H1 (cell line): ENCODE measurements around the gene F3. TPM values are rescaled to one million over a fixed set of nuclear protein-coding genes. Genes with fewer than 3 reads are reported as not detected.
A peak's percentile ranks its signal among the peaks of the same experiment; 100 is the strongest.

ENCODE experiments used
- CTCF ChIA-PET: fragments of 300-600 bp; sonication (Branson Sonifier 250); formaldehyde crosslinking; loops from one replicate; lab custom pipeline; 2021; ENCODE audit not compliant: partially characterized antibody; lab: Charles Lee
- POLR2A ChIA-PET: fragments of 300-600 bp; sonication (Branson Sonifier 250); formaldehyde crosslinking; loops from one replicate; lab custom pipeline; 2021; ENCODE audit warnings: inconsistent platforms; ENCODE audit not compliant: partially characterized antibody; lab: Charles Lee
- DNase-seq, 2 experiments: peaks; one replicate each; pipeline versions ENCODE4 v3.0.0 to v3.0.0-alpha.2; 2010 to 2022; ENCODE audit warnings: low spot score in 2 of 2, low read depth in 1 of 2, mixed read lengths in 1 of 2
- FAIRE-seq: peaks from 2 replicates; lab custom pipeline; 2011; peaks lifted over from hg19 to GRCh38; lab: Jason Lieb, UNC
- H2AFZ ChIP-seq: 2 replicates; pipeline ENCODE4 v1.8.1; 2012; ENCODE audit warnings: low read length, inconsistent platforms
- H2AK5ac ChIP-seq: 2 replicates; pipeline ENCODE4 v1.6.1; 2013; ENCODE audit warnings: low read depth, low read length
- H2BK120ac ChIP-seq: replicated peaks from 2 replicates; pipeline ENCODE3; 2013; ENCODE audit warnings: low read depth, low read length, inconsistent platforms
- H2BK12ac ChIP-seq: 2 replicates; pipeline ENCODE4 v1.6.1; 2013; ENCODE audit warnings: low read depth, low read length
- H2BK15ac ChIP-seq: 2 replicates; pipeline ENCODE4 v1.6.1; 2013; ENCODE audit warnings: low read length
- H2BK20ac ChIP-seq: 2 replicates; pipeline ENCODE4 v1.6.1; 2013; ENCODE audit warnings: low read length
- H2BK5ac ChIP-seq: 2 replicates; pipeline ENCODE4 v1.6.1; 2013; ENCODE audit warnings: low read depth, low read length
- H3K14ac ChIP-seq: 2 replicates; pipeline ENCODE4 v1.6.1; 2013; ENCODE audit warnings: inconsistent platforms; ENCODE audit not compliant: insufficient read length
- H3K18ac ChIP-seq: 2 replicates; pipeline ENCODE4 v1.6.1; 2013; ENCODE audit warnings: low read length; ENCODE audit errors: extremely low read depth
- H3K23ac ChIP-seq: 2 replicates; pipeline ENCODE4 v1.6.1; 2013; ENCODE audit warnings: inconsistent platforms; ENCODE audit not compliant: insufficient read length
- H3K23me2 ChIP-seq: 2 replicates; pipeline ENCODE4 v1.6.1; 2013; ENCODE audit warnings: low read depth, low read length
- H3K27ac ChIP-seq: 2 replicates; pipeline ENCODE4 v1.6.1; 2011; ENCODE audit warnings: low read depth, low read length, inconsistent platforms
- H3K27me3 ChIP-seq, 4 experiments: replicated peaks in 1 of 4; 1 replicate in 1 of 4; 2 replicates in 3 of 4; pipeline versions ENCODE4 v1.6.1 to v1.8.1; 2011 to 2013; ENCODE audit warnings: low read length in 3 of 4, mild to moderate bottlenecking in 3 of 4, inconsistent platforms in 2 of 4, mixed read lengths in 2 of 4, moderate library complexity in 1 of 4; ENCODE audit not compliant: control insufficient read depth in 3 of 4, insufficient read depth in 3 of 4; ENCODE audit errors: extremely low read depth in 1 of 4
- H3K36me3 ChIP-seq, 4 experiments: 2 replicates each; pipeline versions ENCODE4 v1.6.1 to v1.8.1; 2011 to 2013; ENCODE audit warnings: mild to moderate bottlenecking in 4 of 4, low read length in 3 of 4, moderate library complexity in 2 of 4, control low read depth in 1 of 4, inconsistent platforms in 1 of 4; ENCODE audit not compliant: insufficient read depth in 4 of 4, control insufficient read depth in 2 of 4
- H3K4ac ChIP-seq: replicated peaks from 2 replicates; pipeline ENCODE3; 2013; ENCODE audit warnings: low read length, low read depth, mixed read lengths, inconsistent platforms; ENCODE audit not compliant: insufficient read length
- H3K4me1 ChIP-seq, 4 experiments: replicated peaks in 1 of 4; 1 replicate in 1 of 4; 2 replicates in 3 of 4; pipeline versions ENCODE4 v1.6.1 to v1.8.1; 2011 to 2013; ENCODE audit warnings: low read length in 3 of 4, inconsistent platforms in 2 of 4, mixed read lengths in 1 of 4; ENCODE audit not compliant: insufficient read depth in 4 of 4, control insufficient read depth in 3 of 4
- H3K4me2 ChIP-seq, 2 experiments: 2 replicates each; pipeline versions ENCODE4 v1.6.1 to v1.8.1; 2011 to 2013; ENCODE audit warnings: low read depth in 2 of 2, low read length in 2 of 2, control low read depth in 1 of 2, inconsistent platforms in 1 of 2, mild to moderate bottlenecking in 1 of 2; ENCODE audit not compliant: insufficient read depth in 1 of 2
- H3K4me3 ChIP-seq, 4 experiments: fragments of 200-600, 300-600 bp in 1 of 4; sonication (generic), shearing (Covaris generic), sonication (Bioruptor Twin) in 1 of 4; 2 replicates each; pipeline versions ENCODE4 v1.5.1 to v1.8.1; 2011 to 2016; ENCODE audit warnings: low read length in 4 of 4, low read depth in 3 of 4, control low read depth in 2 of 4, inconsistent platforms in 2 of 4, mild to moderate bottlenecking in 2 of 4, mixed read lengths in 1 of 4, moderate library complexity in 1 of 4; ENCODE audit not compliant: insufficient read depth in 2 of 4; ENCODE audit errors: extremely low read depth in 1 of 4
- H3K56ac ChIP-seq: replicated peaks from 2 replicates; pipeline ENCODE3; 2013; ENCODE audit warnings: low read depth, mild to moderate bottlenecking, mixed read lengths, low read length, inconsistent platforms; ENCODE audit not compliant: insufficient read length
- H3K79me1 ChIP-seq: 2 replicates; pipeline ENCODE4 v1.6.1; 2013; ENCODE audit warnings: low read depth, low read length, control low read depth
- H3K79me2 ChIP-seq, 2 experiments: 2 replicates each; pipeline versions ENCODE4 v1.6.1 to v1.8.1; 2012 to 2013; ENCODE audit warnings: low read length in 2 of 2, mild to moderate bottlenecking in 2 of 2, inconsistent platforms in 1 of 2; ENCODE audit not compliant: insufficient read depth in 2 of 2, control insufficient read depth in 1 of 2
- H3K9ac ChIP-seq, 4 experiments: replicated peaks in 1 of 4; 1 replicate in 1 of 4; 2 replicates in 3 of 4; pipeline versions ENCODE4 v1.6.1 to v1.8.1; 2011 to 2013; ENCODE audit warnings: low read depth in 3 of 4, low read length in 3 of 4, control low read depth in 2 of 4, mild to moderate bottlenecking in 2 of 4, moderate library complexity in 2 of 4, inconsistent platforms in 1 of 4; ENCODE audit errors: extremely low read depth in 1 of 4
- H3K9me3 ChIP-seq, 2 experiments: 2 replicates each; pipeline versions ENCODE4 v1.6.1 to v1.8.1; 2012 to 2013; ENCODE audit warnings: mild to moderate bottlenecking in 2 of 2, moderate library complexity in 2 of 2, control low read depth in 1 of 2, inconsistent platforms in 1 of 2, low read depth in 1 of 2, low read length in 1 of 2, mixed read lengths in 1 of 2; ENCODE audit not compliant: insufficient read depth in 2 of 2
- H4K20me1 ChIP-seq, 2 experiments: replicated peaks in 1 of 2; 2 replicates each; pipeline versions ENCODE3 to v1.8.1; 2011 to 2013; ENCODE audit warnings: inconsistent platforms in 2 of 2, low read length in 2 of 2, mild to moderate bottlenecking in 1 of 2; ENCODE audit not compliant: insufficient read depth in 2 of 2, control insufficient read depth in 1 of 2
- H4K5ac ChIP-seq: 2 replicates; pipeline ENCODE4 v1.6.1; 2013; ENCODE audit warnings: low read length, low read depth, mixed read lengths, inconsistent platforms; ENCODE audit not compliant: insufficient read length
- H4K8ac ChIP-seq: 2 replicates; pipeline ENCODE4 v1.8.0; 2013; ENCODE audit warnings: mild to moderate bottlenecking, moderate library complexity, low read length, inconsistent platforms; ENCODE audit not compliant: insufficient read depth; ENCODE audit errors: extremely low read depth
- H4K91ac ChIP-seq: replicated peaks from 2 replicates; pipeline ENCODE3; 2013; ENCODE audit warnings: low read length, mixed read lengths, inconsistent platforms; ENCODE audit not compliant: insufficient read length
- CBX5 ChIP-seq: fragments of 300-800, 300-1000 bp; sonication (generic); IDR thresholded peaks from 2 replicates; pipeline ENCODE4 v1.7.1; 2016; ENCODE audit warnings: antibody characterized with exemption, low read length, low read depth
- CEBPB ChIP-seq: IDR thresholded peaks from 2 replicates; pipeline ENCODE4 v1.6.1; 2012; ENCODE audit warnings: low read depth, low read length
- CTBP2 ChIP-seq: IDR thresholded peaks from 2 replicates; pipeline ENCODE4 v1.7.0; 2011; ENCODE audit warnings: borderline replicate concordance, mild to moderate bottlenecking, moderate library complexity, mixed read lengths, low read length; ENCODE audit not compliant: insufficient read depth, insufficient read length
- EGR1 ChIP-seq: IDR thresholded peaks from 2 replicates; pipeline ENCODE4 v1.6.1; 2011; ENCODE audit warnings: low read depth, low read length, borderline replicate concordance
- GTF2F1 ChIP-seq: IDR thresholded peaks from 2 replicates; pipeline ENCODE4 v1.6.1; 2012; ENCODE audit warnings: low read depth, low read length, improper control_type of control experiment, borderline replicate concordance
- HDAC6 ChIP-seq: IDR thresholded peaks from one replicate; pipeline ENCODE4 v1.7.1; 2012; ENCODE audit warnings: low read depth, mild to moderate bottlenecking, inconsistent platforms, low read length, moderate library complexity
- POLR2A ChIP-seq, 2 experiments: IDR thresholded peaks; 1 replicate in 1 of 2; 2 replicates in 1 of 2; pipeline ENCODE4 v1.6.1; 2011; ENCODE audit warnings: low read depth in 2 of 2, low read length in 2 of 2, mild to moderate bottlenecking in 2 of 2; ENCODE audit errors: control extremely low read depth in 1 of 2
- SAP30 ChIP-seq: fragments of 300-600 bp; sonication (generic); IDR thresholded peaks from 2 replicates; pipeline ENCODE4 v1.7.1; 2012; ENCODE audit warnings: low read length, moderate library complexity, mild to moderate bottlenecking, inconsistent platforms; ENCODE audit not compliant: insufficient read depth, insufficient replicate concordance
- SIN3A ChIP-seq, 2 experiments: IDR thresholded peaks in 1 of 2; conservative IDR thresholded peaks in 1 of 2; 2 replicates each; pipeline ENCODE4 v1.6.1; 2011 to 2012; ENCODE audit warnings: low read length in 2 of 2, improper control_type of control experiment in 1 of 2, low read depth in 1 of 2, mild to moderate bottlenecking in 1 of 2
- SP2 ChIP-seq: IDR thresholded peaks from 2 replicates; pipeline ENCODE4 v1.6.1; 2012; ENCODE audit warnings: mild to moderate bottlenecking, low read length, inconsistent platforms
- TAF7 ChIP-seq: optimal IDR thresholded peaks from 2 replicates; pipeline ENCODE3; 2011; ENCODE audit warnings: low read depth, mild to moderate bottlenecking, inconsistent platforms, low read length, moderate library complexity, borderline replicate concordance
- USF2 ChIP-seq: IDR thresholded peaks from 2 replicates; pipeline ENCODE4 v1.6.1; 2011; ENCODE audit warnings: low read length, improper control_type of control experiment
- WGBS, 2 experiments: shearing (Covaris generic) in 1 of 2; methylation state at CpG; one replicate each; pipeline versions ENCODE4 v1.1.6 to v1.1.7; 2013 to 2015; ENCODE audit warnings: low lambda C conversion rate in 2 of 2, mixed read lengths in 2 of 2, inconsistent platforms in 1 of 2, low coverage in 1 of 2, missing lambda C conversion rate in 1 of 2; ENCODE audit not compliant: insufficient replicate concordance in 2 of 2, insufficient coverage in 1 of 2, insufficient read length in 1 of 2; ENCODE audit errors: extremely low coverage in 1 of 2, missing lambda C conversion rate in 1 of 2; 5-methylcytosine and 5-hydroxymethylcytosine counted together
- polyA plus RNA-seq, 7 experiments: library from polyadenylated mRNA; depleted of rRNA in 3 of 7; stranded (reverse) in 5 of 7; unstranded in 2 of 7; fragments of >200 nt in 5 of 7; fragments of 200-250 nt in 2 of 7; gene quantifications; 1 replicate in 5 of 7; 2 replicates in 1 of 7; 4 replicates in 1 of 7; pipeline versions ENCODE4 v1.2.1 to v1.2.3, GENCODE V29; 2011 to 2013; ENCODE audit warnings: missing spikeins in 2 of 7, mixed read lengths in 2 of 7
- total RNA-seq: library from RNA; stranded (reverse); fragmentation: NEBNext Ultra II Directional; extraction: Animal tissue kit (Norgen Biotek cat#: 25700); gene quantifications from 2 replicates; pipeline ENCODE4 v1.2.1, GENCODE V29; 2021

The F3 gene
- total and polyA plus RNA-seq, 2 of the 8 experiments (the other 6 are each of a cell fraction or from before 2014, with no cell fraction given), result 2.6 to 8.6 TPM

GRCh38 chr1:94550396-94550795 lies 8.8 kb upstream of the F3 start:
- no peaks in the 10 kb centered on the region for H3K23me2 ChIP-seq
- DNase-seq, result no peak
- H3K9me3 ChIP-seq, result no peaks in the 10 kb centered on the region
- 88% methylated on average over 6 of the region's 6 CpGs; no CpG with 5 or more reads in 1 of the 2 experiments for WGBS, 2 experiments
- 0 out of 7 replicates have a peak, but pooled peaks cover 0 to 2% (median 0%) of the 10 kb centered on the region in 4 experiments for H3K27me3 ChIP-seq
- H3K23ac ChIP-seq, result no peak overlapping the region
- no peak overlapping the region for H3K56ac ChIP-seq
- FAIRE-seq, result no peak
- no peak overlapping the region for H2BK12ac ChIP-seq
- H3K9ac ChIP-seq, result no peak overlapping the region; a peak in 1 of 7 replicates
- peaks cover 11 to 21% (median 13%) of the 10 kb centered on the region in 4 experiments for H3K4me1 ChIP-seq
- H3K18ac ChIP-seq, result no peak overlapping the region
- no peak overlapping the region for H4K91ac ChIP-seq
- no peaks in the 10 kb centered on the region for H4K20me1 ChIP-seq
- H3K4me2 ChIP-seq, result no peak overlapping the region
- 0 out of 2 replicates have a peak overlapping the region, but pooled peaks have one; percentile 23 for H2BK20ac ChIP-seq
- no peak overlapping the region for H3K27ac ChIP-seq
- no peak overlapping the region for H3K14ac ChIP-seq
- no peaks in the 10 kb centered on the region for H3K36me3 ChIP-seq
- H2BK120ac ChIP-seq, result no peak overlapping the region
- H3K79me2 ChIP-seq, result no peaks in the 10 kb centered on the region
- no peak overlapping the region for H3K4ac ChIP-seq
- peak overlapping the region; percentile 20; the same call in 1 of the 2 replicates for H2AFZ ChIP-seq
- no peak overlapping the region for H2BK15ac ChIP-seq
- ChIA-PET CTCF (interaction anchor here (0.6 to 1.7 kb wide), 7 partner anchors 29 to 504 kb away, joined by 3 to 7 read pairs (median 3); no protein-coding TSS in a partner anchor), POLR2A (no interaction called here)
- H4K5ac ChIP-seq, result no peak overlapping the region
- no peak overlapping the region for H2AK5ac ChIP-seq
- no peak overlapping the region for H3K4me3 ChIP-seq
- no peaks in the 10 kb centered on the region for H3K79me1 ChIP-seq
- no peak overlapping the region for H2BK5ac ChIP-seq
- H4K8ac ChIP-seq, result no peak overlapping the region
- no peak for TF ChIP-seq CTBP2
- TF ChIP-seq GTF2F1, result no peak
- TF ChIP-seq SIN3A (conservative IDR thresholded peaks at IDR 0.05 in 1 of 2, IDR thresholded peaks at IDR 0.05 in 1 of 2; ENCODE audit: low read depth in 1 of 2, low read length in 2 of 2), result no peak
- TF ChIP-seq EGR1, result no peak
- TF ChIP-seq SAP30, result no peak
- no peak for TF ChIP-seq USF2
- TF ChIP-seq CBX5, result no peak
- TF ChIP-seq HDAC6, result no peak
- no peak for TF ChIP-seq CEBPB
- TF ChIP-seq SP2, result no peak
- no peak for TF ChIP-seq POLR2A (IDR thresholded peaks at IDR 0.05; ENCODE audit: control extremely low read depth in 1 of 2, low read depth in 2 of 2, low read length in 2 of 2)
- no peak for TF ChIP-seq TAF7
